Sigmoid colon (tissue), 7 donors: Measurements from ENCODE around the gene HMGN1. TPM values are rescaled to one million over a fixed set of nuclear protein-coding genes. Genes with fewer than 3 reads are reported as not detected.

Experiments
- DNase-seq: peaks from one replicate; pipeline ENCODE4 v3.0.0-alpha.2; 2019
- H3K27ac ChIP-seq, 4 donors: fragments of 200-600 bp; sonication (generic); one replicate each; pipeline ENCODE4 v1.5.1; 2016 to 2019; ENCODE audit warnings: mild to moderate bottlenecking in 1 of 4
- H3K27me3 ChIP-seq, 3 donors: fragments of 200-600 bp; sonication (generic); one replicate each; pipeline ENCODE4 v1.5.1; 2019; ENCODE audit warnings: mild to moderate bottlenecking in 1 of 3
- H3K36me3 ChIP-seq, 4 donors: fragments of 200-600 bp; sonication (generic); one replicate each; pipeline ENCODE4 v1.5.1; 2016 to 2019
- H3K4me1 ChIP-seq, 4 donors: fragments of 200-600 bp; sonication (generic); one replicate each; pipeline ENCODE4 v1.5.1; 2017 to 2019
- H3K4me3 ChIP-seq, 4 donors: fragments of 200-600 bp; sonication (generic); one replicate each; pipeline ENCODE4 v1.5.1; 2017 to 2019; ENCODE audit warnings: mild to moderate bottlenecking in 2 of 4, moderate library complexity in 1 of 4
- H3K9me3 ChIP-seq, 4 donors: fragments of 200-600 bp in 3 of 4; sonication (generic) in 3 of 4; one replicate each; pipeline versions ENCODE4 v1.5.1 to v1.6.1; 2013 to 2019
- CTCF ChIP-seq, 4 experiments: fragments of 450-650 bp in 3 of 4; fragments of 200-600 bp in 1 of 4; IDR thresholded peaks; one replicate each; pipeline ENCODE4 v1.5.1; 2016 to 2019; ENCODE audit warnings: antibody characterized with exemption in 4 of 4, mild to moderate bottlenecking in 3 of 4, moderate library complexity in 2 of 4
- EP300 ChIP-seq, 4 donors: sonication (generic); formaldehyde crosslinking; IDR thresholded peaks; one replicate each; pipeline ENCODE4 v1.6.1; 2017; ENCODE audit warnings: antibody characterized with exemption in 4 of 4
- POLR2A ChIP-seq, 2 donors: fragments of 450-650 bp; IDR thresholded peaks; one replicate each; pipeline ENCODE4 v1.6.1; 2016; ENCODE audit warnings: antibody characterized with exemption in 2 of 2, mild to moderate bottlenecking in 2 of 2, moderate library complexity in 2 of 2
- POLR2AphosphoS5 ChIP-seq, 4 donors: sonication (generic); formaldehyde crosslinking; IDR thresholded peaks; one replicate each; pipeline ENCODE4 v1.6.1; 2017; ENCODE audit warnings: antibody characterized with exemption in 4 of 4
- WGBS, 2 donors: extraction: QIAGEN DNeasy Blood & Tissue Kit; methylation state at CpG; one replicate each; pipeline ENCODE4 v1.1.7; 2013; 5-methylcytosine and 5-hydroxymethylcytosine counted together
- intact Hi-C: fragments of 100-400 bp; cut with DNase I; formaldehyde crosslinking; loops from one replicate; pipeline ENCODE4 v1.15.1; 2023
- polyA plus RNA-seq, 3 donors: library from polyadenylated mRNA; stranded (reverse); fragments of 200-250 nt; gene quantifications; one replicate each; pipeline ENCODE4 v1.2.3, GENCODE V29; 2013
- total RNA-seq, 4 donors: library from RNA; depleted of rRNA; stranded (reverse); fragments of >200 nt; gene quantifications; one replicate each; pipeline ENCODE4 v1.1.0, GENCODE V29; 2016
- donor health status: healthy with polysubstance abuse.
- donor health status: Bipolar disorder and iron deficiency.
- donor health status: healthy.

The HMGN1 gene
- total and polyA plus RNA-seq, 7 donors, result 48.2 to 191 (median 73.3) TPM

- no peak for TF ChIP-seq POLR2AphosphoS5 (IDR thresholded peaks at IDR 0.05)
- H3K9me3 ChIP-seq, result no peaks in the 10 kb centered on the region
- intact Hi-C loops, result no loop called here
- no peaks in the 10 kb centered on the region for H3K36me3 ChIP-seq
- WGBS, 2 donors, result 86 to 87% methylated on average over 6 of the region's 6 CpGs
- H3K27ac ChIP-seq, result peak overlapping the region in 1 of 4 donors; percentile 76
- H3K27me3 ChIP-seq, result no peaks in the 10 kb centered on the region
- H3K4me3 ChIP-seq, result no peak overlapping the region
- no peak for DNase-seq
- H3K4me1 ChIP-seq, result no peaks in the 10 kb centered on the region
Observed at GRCh38 chr21:39363607-39364555, 15.0 kb upstream of the HMGN1 start.

DNA sequence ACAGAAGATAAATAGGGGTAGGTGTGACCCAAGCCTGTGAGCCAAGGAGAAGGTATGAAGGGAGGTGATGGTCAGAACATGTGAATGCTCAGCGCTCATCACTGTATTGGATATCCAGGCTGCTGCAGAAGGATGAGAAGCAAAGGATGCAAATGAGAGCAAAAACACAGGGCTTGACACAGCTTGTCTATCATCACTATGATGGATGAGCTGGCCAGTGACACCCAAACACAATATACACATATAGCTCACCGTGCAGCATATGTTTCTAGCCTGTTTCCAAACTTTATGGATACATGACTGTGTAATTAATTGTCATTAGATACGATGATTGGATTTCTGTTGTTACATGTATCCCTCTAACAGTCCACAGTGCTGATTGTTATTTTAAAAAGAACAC lies 13.8 kb upstream of the HMGN1 start:
- intact Hi-C loops, result no loop called here
- H3K27ac ChIP-seq, result peak overlapping the region in 1 of 4 donors; percentile 76
- no peaks in the 10 kb centered on the region for H3K9me3 ChIP-seq
- TF ChIP-seq POLR2A (IDR thresholded peaks at IDR 0.05) (no peak), EP300 (IDR thresholded peaks at IDR 0.05) (no peak), CTCF (IDR thresholded peaks at IDR 0.05) (no peak), POLR2AphosphoS5 (IDR thresholded peaks at IDR 0.05) (no peak)
- no peaks in the 10 kb centered on the region for H3K36me3 ChIP-seq
- 87 to 93% methylated on average over 3 of the region's 3 CpGs for WGBS, 2 donors
- no peaks in the 10 kb centered on the region for H3K27me3 ChIP-seq
- H3K4me3 ChIP-seq, result no peak overlapping the region
- H3K4me1 ChIP-seq, result no peaks in the 10 kb centered on the region
- no peak for DNase-seq

DNA sequence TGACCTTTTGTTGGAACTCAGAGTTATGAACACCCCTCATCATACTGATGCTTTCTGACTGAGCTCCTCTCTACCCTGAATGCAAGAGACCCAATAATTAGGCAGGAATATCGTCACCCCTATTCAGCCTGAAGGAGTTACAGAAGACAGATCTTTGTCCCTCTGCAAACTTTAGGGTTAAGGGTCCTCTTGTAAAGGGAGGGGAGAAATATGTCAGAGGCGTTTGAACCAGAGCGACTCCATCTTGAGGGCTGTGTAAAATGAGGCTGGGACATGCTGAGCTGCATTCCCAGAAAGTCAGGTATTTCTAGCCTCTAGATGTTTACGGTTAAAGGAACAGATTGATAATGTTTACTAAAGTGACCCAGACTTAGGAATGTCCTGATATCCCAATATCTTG lies 10.5 kb upstream of the HMGN1 start:
- Histone ChIP-seq H3K4me1 (no peaks in the 10 kb centered on the region), H3K4me3 (no peak overlapping the region), H3K36me3 (no peaks in the 10 kb centered on the region), H3K9me3 (no peaks in the 10 kb centered on the region), H3K27me3 (no peaks in the 10 kb centered on the region), H3K27ac (no peak overlapping the region)
- TF ChIP-seq CTCF (IDR thresholded peaks at IDR 0.05) (no peak), POLR2AphosphoS5 (IDR thresholded peaks at IDR 0.05) (no peak), POLR2A (IDR thresholded peaks at IDR 0.05) (no peak)
- intact Hi-C loops, result no loop called here
- DNase-seq, result no peak
- WGBS, 2 donors, result 80 to 84% methylated on average over 4 of the region's 4 CpGs

DNA sequence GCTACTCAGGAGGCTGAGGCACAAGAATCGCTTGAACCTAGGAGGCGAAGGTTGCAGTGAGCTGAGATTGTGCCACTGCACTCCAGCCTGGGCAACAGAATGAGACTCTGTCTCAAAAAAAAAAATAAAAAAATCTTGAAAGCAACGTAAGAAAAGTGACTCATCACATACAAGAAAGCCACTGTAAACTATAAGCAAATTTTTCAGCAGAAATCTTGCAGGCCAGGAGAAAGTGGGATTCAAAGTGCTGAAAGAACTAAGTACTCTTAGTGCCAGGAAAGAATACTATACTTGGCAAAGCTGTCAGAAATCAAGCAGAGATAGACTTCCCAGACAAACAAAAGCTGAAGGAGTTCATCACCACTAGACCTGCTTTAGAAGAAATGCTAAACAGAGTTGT lies 4.4 kb upstream of the HMGN1 start:
- no peaks in the 10 kb centered on the region for H3K36me3 ChIP-seq
- H3K4me3 ChIP-seq, result no peak overlapping the region
- H3K9me3 ChIP-seq, result no peaks in the 10 kb centered on the region
- H3K27ac ChIP-seq, result no peak overlapping the region
- peaks cover 0 to 7% (median 3%) of the 10 kb centered on the region in 4 donors for H3K4me1 ChIP-seq
- no peaks in the 10 kb centered on the region for H3K27me3 ChIP-seq
- WGBS, 2 donors, result 80 to 81% methylated on average over 3 of the region's 3 CpGs
- intact Hi-C loops, result no loop called here
- DNase-seq, result no peak
- TF ChIP-seq CTCF (IDR thresholded peaks at IDR 0.05) (no peak), POLR2A (IDR thresholded peaks at IDR 0.05) (no peak), EP300 (IDR thresholded peaks at IDR 0.05) (no peak), POLR2AphosphoS5 (IDR thresholded peaks at IDR 0.05) (no peak)

DNA sequence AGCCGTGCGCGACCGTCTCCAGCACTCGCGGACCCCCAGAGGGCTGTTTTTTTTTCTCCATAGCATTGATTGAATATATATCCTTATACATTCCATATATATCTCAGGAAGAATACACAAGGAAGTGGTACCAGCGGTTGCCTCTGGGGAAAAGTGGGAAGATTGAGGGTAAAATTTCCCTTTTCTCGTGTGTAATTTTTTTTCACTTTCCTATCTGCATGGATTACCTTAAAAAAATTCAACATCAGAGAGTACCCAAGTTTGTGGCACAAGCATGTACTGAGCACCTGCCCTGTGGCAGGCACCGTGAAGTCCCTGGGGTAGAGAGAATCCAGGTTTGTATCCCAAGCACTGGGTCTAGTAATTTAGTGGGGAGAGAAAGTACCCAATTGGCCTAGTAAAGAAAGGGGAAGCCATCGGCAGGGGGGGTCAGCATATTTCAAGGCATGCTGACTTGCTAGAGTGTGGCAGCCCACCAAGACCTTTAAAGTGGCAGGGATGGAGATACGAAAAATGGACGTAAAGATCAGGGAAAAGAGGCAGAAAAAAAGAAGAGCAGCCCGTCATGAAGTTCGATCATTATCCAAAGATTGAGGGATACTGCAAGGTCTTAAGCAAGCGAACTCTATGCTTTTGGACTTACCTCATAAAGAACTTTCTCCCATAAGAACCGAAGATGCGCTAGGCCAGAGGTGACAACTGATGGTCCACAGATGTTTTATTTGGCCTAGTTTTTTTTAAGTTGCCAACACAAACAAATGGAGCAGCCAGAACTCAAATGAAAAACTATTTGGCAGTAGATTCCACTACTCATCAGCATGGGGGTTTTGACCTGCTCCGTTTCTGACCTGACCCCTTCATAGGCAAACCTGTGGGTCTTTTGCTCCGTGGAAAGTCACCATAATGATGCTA lies 1.5 kb upstream of the HMGN1 start:
- peak overlapping the region in 3 of 4 donors; percentile 68 to 75 (median 73) for H3K4me3 ChIP-seq

More for the DNA sequence above, 1.5 kb upstream of the HMGN1 start:
- H3K27ac ChIP-seq, result peak overlapping the region; percentile 91 to 97 (median 94)
- H3K4me1 ChIP-seq, result peaks cover 0 to 31% (median 17%) of the 10 kb centered on the region in 4 donors
- intact Hi-C loops, result no loop called here
- DNase-seq, result no peak
- H3K9me3 ChIP-seq, result no peaks in the 10 kb centered on the region
- WGBS, 2 donors, result 48 to 76% methylated on average over 19 of the region's 19 CpGs
- peaks cover 0 to 16% (median 2%) of the 10 kb centered on the region in 4 donors for H3K36me3 ChIP-seq
- TF ChIP-seq CTCF (IDR thresholded peaks at IDR 0.05) (no peak), EP300 (IDR thresholded peaks at IDR 0.05) (no peak)
- no peaks in the 10 kb centered on the region for H3K27me3 ChIP-seq
